ENCODE measurements around the gene NFATC1. TPM values are rescaled to one million over a fixed set of nuclear protein-coding genes. Genes with fewer than 3 reads are reported as not detected.

The NFATC1 gene
- polyA plus RNA-seq, 2 of the 4 experiments (the other 2 are of a cell fraction): 0.52 to 1.7 TPM

GRCh38 chr18:79457239-79457638 is 61.5 kb downstream of the NFATC1 start:
- H3K4me2 ChIP-seq: no peak overlapping the region
- no peak overlapping the region for H3K27ac ChIP-seq
- ATAC-seq (no peak), FAIRE-seq (no peak), DNase-seq (ENCODE audit: low read depth in 1 of 2, low spot score in 1 of 2) (no peak)
- H3K4me1 ChIP-seq: peaks cover 8% of the 10 kb centered on the region
- no peak for TF ChIP-seq CTCF (IDR thresholded peaks at IDR 0.05)
- TF ChIP-seq HES2 (IDR thresholded peaks at IDR 0.05): no peak
- TF ChIP-seq HMGXB4 (CRISPR knock-in tag; IDR thresholded peaks at IDR 0.05; ENCODE audit: borderline replicate concordance): no peak
- no peak for TF ChIP-seq ZNF302 (CRISPR knock-in tag; IDR thresholded peaks at IDR 0.05)
- TF ChIP-seq ELK1 (IDR thresholded peaks at IDR 0.05; ENCODE audit: low read depth, low read length): no peak
- TF ChIP-seq MYC (IDR thresholded peaks at IDR 0.05; ENCODE audit: borderline replicate concordance, low read length): no peak
- no peak for TF ChIP-seq RAD21 (conservative IDR thresholded peaks at IDR 0.05 in 1 of 2, IDR thresholded peaks at IDR 0.05 in 1 of 2)
- TF ChIP-seq POLR2A (IDR thresholded peaks at IDR 0.05; ENCODE audit: low read length): no peak
- TF ChIP-seq ZFP36 (IDR thresholded peaks at IDR 0.05; ENCODE audit: borderline replicate concordance, partially characterized antibody): no peak
- TF ChIP-seq CBX2 (IDR thresholded peaks at IDR 0.05; ENCODE audit: borderline replicate concordance, low read depth): no peak
- TF ChIP-seq BHLHE40 (IDR thresholded peaks at IDR 0.05; ENCODE audit: low read depth, low read length): no peak
- no peak for TF ChIP-seq E2F6 (IDR thresholded peaks at IDR 0.05; ENCODE audit: borderline replicate concordance, low read depth)
- TF ChIP-seq RFX5 (IDR thresholded peaks at IDR 0.05): no peak
- TF ChIP-seq EP300 (IDR thresholded peaks at IDR 0.05): no peak
- 93% methylated on average over 11 of the region's 12 CpGs for WGBS (ENCODE audit: missing lambda C conversion rate)
- H3K9me3 ChIP-seq: no peaks in the 10 kb centered on the region
- ChIA-PET CTCF (interaction anchor here (1.3 kb wide), 1 partner anchor 19 kb away, joined by 3 read pairs; no protein-coding TSS in a partner anchor), POLR2A (no interaction called here)
- no peak overlapping the region for H3K4me3 ChIP-seq

GRCh38 chr18:79457652-79458051 is 61.9 kb downstream of the NFATC1 start:
- DNase-seq (ENCODE audit: low read depth in 1 of 2, low spot score in 1 of 2) (no peak), ATAC-seq (no peak), FAIRE-seq (no peak)
- Histone ChIP-seq H3K27ac (no peak overlapping the region; a peak in 1 of 6 replicates), H3K4me3 (no peak overlapping the region), H3K4me2 (no peak overlapping the region), H3K9me3 (no peaks in the 10 kb centered on the region), H3K4me1 (peaks cover 8% of the 10 kb centered on the region)
- WGBS (ENCODE audit: missing lambda C conversion rate): 83% methylated on average over 2 of the region's 18 CpGs
- TF ChIP-seq EP300 (IDR thresholded peaks at IDR 0.05): no peak
- TF ChIP-seq HMGXB4 (CRISPR knock-in tag; IDR thresholded peaks at IDR 0.05; ENCODE audit: borderline replicate concordance): no peak
- TF ChIP-seq BHLHE40 (IDR thresholded peaks at IDR 0.05; ENCODE audit: low read depth, low read length): no peak
- TF ChIP-seq TP53 (CRISPR knock-in tag; IDR thresholded peaks at IDR 0.05): no peak
- no peak for TF ChIP-seq ESRRA (IDR thresholded peaks at IDR 0.05; ENCODE audit: borderline replicate concordance, low read length)
- no peak for TF ChIP-seq CHD4 (IDR thresholded peaks at IDR 0.05; ENCODE audit: borderline replicate concordance)
- no peak for TF ChIP-seq REST (IDR thresholded peaks at IDR 0.05)
- no peak for TF ChIP-seq JUNB (IDR thresholded peaks at IDR 0.05)
- ChIA-PET CTCF (interaction anchor here (1.3 kb wide), 1 partner anchor 20 kb away, joined by 3 read pairs; no protein-coding TSS in a partner anchor), POLR2A (no interaction called here)
